Thyroid gland (tissue), 4 donors: Measurements from ENCODE around the gene TRANK1.
"Not testable (repeated sequence)": the region's sequence is repeated elsewhere in the genome, so short reads cannot be mapped to it uniquely, and the experiment has no call there.

Experiments used
- CTCF ChIP-seq, 6 experiments: fragments of 200-600 bp in 3 of 6; fragments of 450-650 bp in 3 of 6; sonication (generic) in 3 of 6; IDR thresholded peaks; one replicate each; pipeline ENCODE4 v1.5.1; 2016 to 2019; ENCODE audit warnings: antibody characterized with exemption in 6 of 6, mild to moderate bottlenecking in 2 of 6, inconsistent platforms in 1 of 6, moderate library complexity in 1 of 6
- POLR2A ChIP-seq, 2 donors: fragments of 450-650 bp; IDR thresholded peaks; one replicate each; pipeline ENCODE4 v1.6.1; 2017; ENCODE audit warnings: antibody characterized with exemption in 2 of 2, mild to moderate bottlenecking in 2 of 2, moderate library complexity in 1 of 2

GRCh38 chr3:36947814-36948213 lies 3.0 kb upstream of the TRANK1 start:
- not testable (repeated sequence) for TF ChIP-seq CTCF, POLR2A (IDR thresholded peaks at IDR 0.05)
